VCaP (cell line): ENCODE results near the gene VEZF1.
"Not testable (repeated sequence)": the region's sequence is repeated elsewhere in the genome, so short reads cannot be mapped to it uniquely, and the experiment has no call there.

ENCODE experiments used
- H3K27ac ChIP-seq: fragments of 450-650 bp; 2 replicates; pipeline ENCODE4 v1.5.1; 2017
- CTCF ChIP-seq: fragments of 450-650 bp; conservative IDR thresholded peaks from 2 replicates; pipeline ENCODE4 v1.5.1; 2017; ENCODE audit warnings: mild to moderate bottlenecking, moderate library complexity

The VEZF1 gene

DNA sequence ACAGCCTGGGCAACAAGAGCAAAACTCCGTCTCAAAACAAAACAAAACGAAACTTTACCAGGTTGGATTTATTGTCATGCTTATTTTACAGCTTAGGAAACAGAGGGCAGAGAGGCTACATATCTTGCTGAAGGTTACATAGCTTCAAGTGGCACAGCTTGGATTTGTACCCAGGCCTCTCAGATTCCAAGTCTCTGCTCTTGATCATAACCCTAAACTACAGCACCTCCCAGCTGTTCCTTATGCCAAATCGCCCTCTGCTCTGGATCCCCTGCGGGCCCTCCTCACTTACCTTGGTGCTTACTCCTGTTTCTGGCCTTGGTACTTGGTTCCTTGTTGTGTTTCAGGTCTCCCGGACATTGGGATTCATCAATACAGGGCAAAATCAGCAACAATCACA, 21.2 kb downstream of the VEZF1 start:
- TF ChIP-seq CTCF: no peak
- H3K27ac ChIP-seq: no peak overlapping the region

DNA sequence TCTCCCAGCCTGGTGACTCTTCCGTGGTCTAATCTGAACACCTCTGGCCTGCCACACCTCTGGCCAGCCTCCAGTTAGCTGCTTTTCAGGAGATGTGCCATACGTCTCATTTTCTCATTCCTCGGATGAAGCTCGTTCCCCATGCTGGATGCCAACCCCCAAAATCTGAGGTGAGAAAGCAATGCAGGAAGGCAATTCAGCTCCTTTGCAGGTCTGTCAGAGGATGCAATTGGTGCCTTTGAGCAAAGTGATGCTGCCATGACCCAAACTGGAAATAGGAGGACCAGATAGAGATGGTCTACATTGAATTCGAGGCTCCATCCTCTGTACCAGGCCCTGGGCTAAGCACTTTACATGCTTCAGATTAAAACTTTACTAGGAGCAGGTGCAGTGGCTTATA, 21.8 kb downstream of the VEZF1 start:
- TF ChIP-seq CTCF: no peak
- no peak overlapping the region for H3K27ac ChIP-seq

DNA sequence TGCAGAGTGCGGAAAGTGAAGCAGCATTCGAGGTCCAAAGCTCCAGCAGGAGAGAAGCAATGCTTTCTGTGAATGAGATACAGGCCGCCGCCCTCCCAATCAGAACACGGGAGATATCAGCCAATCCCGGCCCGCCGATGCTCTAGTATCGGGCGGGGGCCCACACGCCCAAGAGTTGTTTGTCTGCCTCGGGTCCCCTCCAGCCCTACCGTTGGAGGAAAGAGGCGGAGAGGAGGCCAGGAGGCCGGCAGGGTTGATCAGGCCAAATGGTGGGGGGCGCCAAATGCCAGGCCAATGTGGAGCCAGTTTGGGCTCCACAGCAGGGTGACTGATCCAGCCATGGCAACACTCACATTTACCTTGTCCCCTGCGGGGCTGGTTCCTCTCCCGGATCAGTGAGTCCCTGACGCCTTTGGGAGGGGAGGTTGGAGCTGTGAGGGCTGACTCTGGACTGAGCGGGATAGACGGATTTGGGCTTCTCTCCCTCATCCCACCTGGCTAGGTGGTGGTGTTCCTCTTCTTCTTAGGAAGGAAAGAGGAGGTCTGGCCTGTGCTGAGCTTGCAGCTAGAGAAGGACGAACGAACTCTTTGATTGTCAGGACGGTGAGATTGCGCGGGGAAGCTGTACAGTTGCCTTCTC, 22.4 kb downstream of the VEZF1 start:
- TF ChIP-seq CTCF: no peak
- no peak overlapping the region for H3K27ac ChIP-seq

DNA sequence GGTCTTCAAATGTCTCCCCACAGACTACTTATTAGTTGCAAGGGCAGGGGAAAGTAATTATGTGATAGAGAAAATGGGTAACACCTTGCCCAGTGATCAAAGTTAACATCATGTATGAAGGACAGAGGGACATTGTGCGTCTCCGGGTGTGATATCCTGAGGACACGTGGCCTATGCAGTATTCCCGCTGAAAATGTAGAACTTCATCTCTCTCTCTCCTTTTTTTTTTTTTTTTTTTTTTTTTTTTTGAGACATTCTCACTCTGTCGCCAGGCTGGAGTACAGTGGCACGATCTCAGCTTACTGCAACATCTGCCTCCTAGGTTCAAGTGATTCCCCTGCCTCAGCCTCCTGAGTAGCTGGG, 24.9 kb downstream of the VEZF1 start:
- H3K27ac ChIP-seq: no peak overlapping the region
- no peak for TF ChIP-seq CTCF

DNA sequence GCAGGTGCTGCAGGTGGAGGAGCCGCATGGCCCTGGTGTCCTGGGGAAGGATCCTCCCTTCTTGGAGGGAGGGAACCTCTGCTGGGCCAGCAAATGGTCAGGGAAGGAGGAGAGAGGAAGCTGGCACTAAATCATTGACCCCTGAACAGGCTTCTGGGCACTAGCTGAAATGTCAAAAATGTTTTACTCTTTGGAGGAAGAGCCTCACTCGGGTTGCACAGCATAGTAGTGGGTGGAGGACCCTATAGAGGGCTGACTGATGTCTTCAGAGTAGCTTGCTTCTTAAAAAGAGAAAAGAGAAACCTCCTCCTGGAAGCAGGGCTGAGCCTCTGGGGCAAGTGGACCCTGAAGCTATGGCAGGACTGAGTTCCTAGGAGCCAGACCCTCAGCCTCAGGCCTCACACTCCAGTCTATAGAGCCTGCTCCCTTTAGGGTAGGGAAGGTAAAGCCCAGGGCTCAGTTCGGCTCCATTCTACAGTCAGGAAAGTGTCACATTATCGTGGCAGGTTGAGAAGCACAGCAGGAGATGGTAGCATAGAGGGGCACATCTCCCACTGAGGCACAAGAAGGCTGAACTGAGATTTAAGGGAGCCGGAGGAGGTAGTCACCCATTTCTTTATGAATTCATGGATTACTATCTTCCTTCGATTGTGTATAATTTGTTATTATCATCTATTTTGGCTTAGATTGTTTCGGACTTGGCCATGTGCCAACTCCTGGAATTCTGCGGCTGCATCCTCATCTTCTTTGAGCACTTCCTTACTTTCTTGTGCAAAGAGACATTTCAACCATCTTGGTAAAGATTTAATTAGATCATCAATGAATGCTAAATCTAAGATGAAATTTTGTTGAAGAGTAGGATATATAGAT, 25.5 kb downstream of the VEZF1 start:
- no peak for TF ChIP-seq CTCF
- no peak overlapping the region for H3K27ac ChIP-seq

- no peak for TF ChIP-seq CTCF
These were observed 28.1 kb downstream of the VEZF1 start for GRCh38 chr17:57959929-57960328.

DNA sequence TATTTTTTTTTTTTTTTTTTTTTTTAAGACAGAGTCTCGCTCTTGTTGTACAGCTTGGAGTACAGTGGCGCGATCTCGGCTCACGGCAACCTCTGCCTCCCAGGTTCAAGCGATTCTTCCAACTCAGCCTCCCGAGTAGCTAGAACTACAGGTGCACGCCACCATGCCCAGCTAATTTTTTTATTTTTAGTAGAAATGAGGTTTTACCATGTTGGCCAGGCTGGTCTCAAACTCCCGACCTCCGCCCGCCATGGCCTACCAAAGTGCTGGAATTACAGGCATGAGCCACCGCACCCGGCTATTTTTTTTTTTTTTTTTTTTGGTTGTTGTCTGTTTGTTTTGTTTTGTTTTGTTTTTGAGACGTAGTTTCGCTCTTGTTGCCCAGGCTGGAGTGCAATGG, 29.7 kb downstream of the VEZF1 start:
- not testable (repeated sequence) for H3K27ac ChIP-seq

More at GRCh38 chr17:57959929-57960328, 28.1 kb downstream of the VEZF1 start:
- H3K27ac ChIP-seq: no peak overlapping the region

DNA sequence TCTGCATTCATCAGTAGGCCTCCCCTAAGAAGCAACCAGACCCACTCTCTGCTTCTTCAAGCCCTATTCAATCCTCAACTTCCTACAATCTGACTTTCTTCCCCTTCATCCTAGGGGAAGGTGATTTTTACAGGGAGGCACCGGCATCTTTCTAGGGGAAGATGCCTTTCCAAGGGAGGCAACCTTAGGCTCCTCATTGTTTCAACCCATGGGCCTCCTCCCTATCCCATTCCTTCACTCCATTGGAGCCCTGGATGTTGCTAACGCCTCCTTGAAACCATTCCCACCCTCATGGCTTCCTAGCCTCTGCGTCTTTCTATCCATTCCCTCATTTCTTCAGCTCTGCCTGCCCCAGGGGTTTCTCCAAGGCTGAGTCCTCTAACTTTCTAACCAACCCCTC, 30.2 kb downstream of the VEZF1 start:
- TF ChIP-seq CTCF: no peak
- H3K27ac ChIP-seq: no peak overlapping the region
